Testis (tissue), 2 donors: ENCODE results near the gene MFGE8.

Source experiments
- POLR2A ChIP-seq: fragments of 450-650 bp; IDR thresholded peaks from one replicate; pipeline ENCODE4 v1.6.1; 2017; ENCODE audit warnings: antibody characterized with exemption, mild to moderate bottlenecking, moderate library complexity
- TF ChIP-seq, protein P1 (sequence below), 3 experiments: fragments of 450-650 bp in 2 of 3; fragments of 200-600 bp in 1 of 3; sonication (generic) in 1 of 3; IDR thresholded peaks; one replicate each; pipeline ENCODE4 v1.5.1; 2016 to 2019; ENCODE audit warnings: antibody characterized with exemption in 3 of 3, mild to moderate bottlenecking in 2 of 3, moderate library complexity in 1 of 3

DNA sequence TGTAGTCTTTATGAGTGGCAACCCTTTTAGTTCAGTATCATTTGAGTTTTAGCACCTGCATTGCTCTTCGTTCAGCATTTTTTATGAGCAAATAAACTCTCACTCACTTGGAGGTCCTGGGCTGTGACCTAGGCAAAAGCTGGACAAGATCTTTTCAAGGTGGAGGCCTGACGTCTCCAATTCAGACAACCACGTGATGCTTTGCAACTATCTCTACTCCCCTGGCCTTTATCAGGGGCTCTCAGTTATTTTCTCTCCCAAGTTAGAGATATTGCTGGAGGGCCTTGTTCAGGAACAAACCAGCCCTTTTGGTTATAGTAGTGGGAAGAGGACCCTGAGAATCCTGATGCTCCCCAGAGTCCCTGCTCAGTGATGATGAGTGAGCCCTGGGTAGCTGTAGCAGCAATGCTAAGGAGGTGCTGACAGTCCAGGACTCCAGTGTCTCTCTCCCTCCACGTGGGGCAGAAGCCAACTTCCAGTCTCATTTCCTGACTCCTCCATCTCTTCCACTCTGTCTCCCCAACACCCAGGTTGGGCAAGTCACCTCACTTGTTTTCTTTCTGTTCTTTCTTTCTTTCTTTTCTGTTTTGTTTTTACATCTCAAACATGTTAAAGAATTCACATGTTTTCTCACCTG lies 48.2 kb downstream of the MFGE8 start:
- TF ChIP-seq, protein P1, sequence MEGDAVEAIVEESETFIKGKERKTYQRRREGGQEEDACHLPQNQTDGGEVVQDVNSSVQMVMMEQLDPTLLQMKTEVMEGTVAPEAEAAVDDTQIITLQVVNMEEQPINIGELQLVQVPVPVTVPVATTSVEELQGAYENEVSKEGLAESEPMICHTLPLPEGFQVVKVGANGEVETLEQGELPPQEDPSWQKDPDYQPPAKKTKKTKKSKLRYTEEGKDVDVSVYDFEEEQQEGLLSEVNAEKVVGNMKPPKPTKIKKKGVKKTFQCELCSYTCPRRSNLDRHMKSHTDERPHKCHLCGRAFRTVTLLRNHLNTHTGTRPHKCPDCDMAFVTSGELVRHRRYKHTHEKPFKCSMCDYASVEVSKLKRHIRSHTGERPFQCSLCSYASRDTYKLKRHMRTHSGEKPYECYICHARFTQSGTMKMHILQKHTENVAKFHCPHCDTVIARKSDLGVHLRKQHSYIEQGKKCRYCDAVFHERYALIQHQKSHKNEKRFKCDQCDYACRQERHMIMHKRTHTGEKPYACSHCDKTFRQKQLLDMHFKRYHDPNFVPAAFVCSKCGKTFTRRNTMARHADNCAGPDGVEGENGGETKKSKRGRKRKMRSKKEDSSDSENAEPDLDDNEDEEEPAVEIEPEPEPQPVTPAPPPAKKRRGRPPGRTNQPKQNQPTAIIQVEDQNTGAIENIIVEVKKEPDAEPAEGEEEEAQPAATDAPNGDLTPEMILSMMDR (IDR thresholded peaks at IDR 0.05): no peak
- no peak for TF ChIP-seq POLR2A
